Skeletal muscle tissue (tissue), 4 donors: ENCODE data around the gene FHOD3. TPM values are rescaled to one million over a fixed set of nuclear protein-coding genes. Genes with fewer than 3 reads are reported as not detected.
A peak's percentile ranks its signal among the peaks of the same experiment; 100 is the strongest.

Experiments used
- H3K27ac ChIP-seq: one replicate; pipeline ENCODE4 v1.7.0; 2013; ENCODE audit warnings: mild to moderate bottlenecking, low read depth, low read length, inconsistent platforms
- H3K27me3 ChIP-seq, 3 donors: one replicate each; pipeline ENCODE4 v1.7.0; 2013; ENCODE audit warnings: low read length in 3 of 3; ENCODE audit not compliant: control insufficient read depth in 3 of 3, insufficient read depth in 3 of 3
- H3K36me3 ChIP-seq, 3 donors: one replicate each; pipeline ENCODE4 v1.7.0; 2013; ENCODE audit warnings: low read length in 3 of 3; ENCODE audit not compliant: control insufficient read depth in 3 of 3, insufficient read depth in 3 of 3
- H3K4me1 ChIP-seq, 3 donors: one replicate each; pipeline ENCODE4 v1.7.0; 2013; ENCODE audit warnings: low read length in 3 of 3, mild to moderate bottlenecking in 3 of 3; ENCODE audit not compliant: control insufficient read depth in 3 of 3, insufficient read depth in 3 of 3
- H3K4me3 ChIP-seq, 3 donors: one replicate each; pipeline ENCODE4 v1.7.0; 2013; ENCODE audit warnings: low read length in 3 of 3
- H3K9ac ChIP-seq, 3 donors: one replicate each; pipeline ENCODE4 v1.7.0; 2013; ENCODE audit warnings: low read length in 3 of 3, mild to moderate bottlenecking in 3 of 3, moderate library complexity in 2 of 3, low read depth in 1 of 3
- H3K9me3 ChIP-seq, 3 donors: one replicate each; pipeline ENCODE4 v1.7.0; 2013; ENCODE audit warnings: low read length in 3 of 3; ENCODE audit not compliant: control insufficient read depth in 3 of 3
- total RNA-seq: library from RNA; depleted of rRNA; stranded (reverse); fragments of >200 nt; gene quantifications from one replicate; pipeline ENCODE4 v1.2.3, GENCODE V29; 2014
- donor health status: Osteomylitis.

Gene FHOD3
- total RNA-seq, 1 donor from 2014 or later, result 15.7 TPM

GRCh38 chr18:36294031-36294430 is 3.5 kb upstream of the FHOD3 start:
- H3K4me1 ChIP-seq, result peaks cover 4 to 7% (median 4%) of the 10 kb centered on the region in 3 donors
- H3K36me3 ChIP-seq, result no peaks in the 10 kb centered on the region
- H3K27me3 ChIP-seq, result peaks cover 0 to 4% (median 0%) of the 10 kb centered on the region in 3 donors
- H3K9me3 ChIP-seq, result no peaks in the 10 kb centered on the region
- H3K9ac ChIP-seq, result no peak overlapping the region
- no peak overlapping the region for H3K27ac ChIP-seq
- no peak overlapping the region for H3K4me3 ChIP-seq

GRCh38 chr18:36295214-36295613 is 2.3 kb upstream of the FHOD3 start:
- Histone ChIP-seq H3K4me3 (no peak overlapping the region), H3K27me3 (peaks cover 0 to 4% (median 0%) of the 10 kb centered on the region in 3 donors)

GRCh38 chr18:36295880-36296301 is 1.6 kb upstream of the FHOD3 start:
- H3K36me3 ChIP-seq, result no peaks in the 10 kb centered on the region
- no peaks in the 10 kb centered on the region for H3K9me3 ChIP-seq
- peaks cover 0 to 4% (median 0%) of the 10 kb centered on the region in 3 donors for H3K27me3 ChIP-seq
- H3K4me1 ChIP-seq, result peaks cover 4 to 21% (median 10%) of the 10 kb centered on the region in 3 donors
- no peak overlapping the region for H3K4me3 ChIP-seq
- no peak overlapping the region for H3K9ac ChIP-seq
- H3K27ac ChIP-seq, result no peak overlapping the region

More at GRCh38 chr18:36295214-36295613, 2.3 kb upstream of the FHOD3 start:
- Histone ChIP-seq H3K36me3 (no peaks in the 10 kb centered on the region), H3K9me3 (no peaks in the 10 kb centered on the region), H3K27ac (no peak overlapping the region), H3K4me1 (peaks cover 4 to 18% (median 7%) of the 10 kb centered on the region in 3 donors), H3K9ac (no peak overlapping the region)

GRCh38 chr18:36296650-36297416 is 680 bp upstream of the FHOD3 start:
- Histone ChIP-seq H3K4me3 (peak overlapping the region; percentile 71 to 76 (median 76)), H3K9ac (peak overlapping the region; percentile 51 to 75 (median 64))

GRCh38 chr18:36298126-36298741 is 721 bp downstream of the FHOD3 start:
- Histone ChIP-seq H3K4me1 (peaks cover 11 to 38% (median 26%) of the 10 kb centered on the region in 3 donors), H3K4me3 (peak overlapping the region; percentile 65 to 81 (median 72)), H3K27ac (peak overlapping the region; percentile 54), H3K27me3 (peaks cover 0 to 4% (median 0%) of the 10 kb centered on the region in 3 donors), H3K9me3 (no peaks in the 10 kb centered on the region), H3K9ac (peak overlapping the region; percentile 61 to 86 (median 72)), H3K36me3 (no peaks in the 10 kb centered on the region)

More at GRCh38 chr18:36296650-36297416, 680 bp upstream of the FHOD3 start:
- H3K27ac ChIP-seq, result peak overlapping the region; percentile 43
- H3K4me1 ChIP-seq, result peaks cover 4 to 24% (median 12%) of the 10 kb centered on the region in 3 donors
- no peaks in the 10 kb centered on the region for H3K36me3 ChIP-seq
- H3K9me3 ChIP-seq, result no peaks in the 10 kb centered on the region
- peaks cover 0 to 4% (median 0%) of the 10 kb centered on the region in 3 donors for H3K27me3 ChIP-seq

GRCh38 chr18:36299015-36299414 is 1.5 kb downstream of the FHOD3 start:
- Histone ChIP-seq H3K27ac (no peak overlapping the region), H3K4me1 (peaks cover 15 to 42% (median 32%) of the 10 kb centered on the region in 3 donors), H3K9ac (peak overlapping the region in 1 of 3 donors; percentile 26), H3K4me3 (peak overlapping the region in 1 of 3 donors; percentile 23), H3K9me3 (no peaks in the 10 kb centered on the region), H3K27me3 (peaks cover 0 to 2% (median 0%) of the 10 kb centered on the region in 3 donors), H3K36me3 (no peaks in the 10 kb centered on the region)

GRCh38 chr18:36300211-36300610 is 2.7 kb downstream of the FHOD3 start:
- Histone ChIP-seq H3K27me3 (no peaks in the 10 kb centered on the region), H3K4me3 (no peak overlapping the region), H3K9ac (peak overlapping the region in 1 of 3 donors; percentile 50), H3K9me3 (no peaks in the 10 kb centered on the region), H3K36me3 (no peaks in the 10 kb centered on the region), H3K4me1 (peaks cover 15 to 49% (median 35%) of the 10 kb centered on the region in 3 donors), H3K27ac (no peak overlapping the region)

GRCh38 chr18:36301884-36302283 is 4.4 kb downstream of the FHOD3 start:
- Histone ChIP-seq H3K9me3 (no peaks in the 10 kb centered on the region), H3K27me3 (no peaks in the 10 kb centered on the region), H3K4me3 (peak overlapping the region in 1 of 3 donors; percentile 7), H3K36me3 (no peaks in the 10 kb centered on the region), H3K9ac (no peak overlapping the region), H3K4me1 (peaks cover 22 to 54% (median 42%) of the 10 kb centered on the region in 3 donors), H3K27ac (peak overlapping the region; percentile 2)

- no peaks in the 10 kb centered on the region for H3K36me3 ChIP-seq
- H3K9me3 ChIP-seq, result no peaks in the 10 kb centered on the region
- H3K9ac ChIP-seq, result no peak overlapping the region
- H3K27ac ChIP-seq, result peak overlapping the region; percentile 2
- peaks cover 22 to 54% (median 47%) of the 10 kb centered on the region in 3 donors for H3K4me1 ChIP-seq
- H3K27me3 ChIP-seq, result no peaks in the 10 kb centered on the region
- no peak overlapping the region for H3K4me3 ChIP-seq
These were observed 5.2 kb downstream of the FHOD3 start for GRCh38 chr18:36302676-36303075.
